ENCODE results near the gene P4HA3. TPM values are rescaled to one million over a fixed set of nuclear protein-coding genes. Genes with fewer than 3 reads are reported as not detected.

Gene P4HA3
- total RNA-seq, 1 donor from 2014 or later, result not detected

DNA sequence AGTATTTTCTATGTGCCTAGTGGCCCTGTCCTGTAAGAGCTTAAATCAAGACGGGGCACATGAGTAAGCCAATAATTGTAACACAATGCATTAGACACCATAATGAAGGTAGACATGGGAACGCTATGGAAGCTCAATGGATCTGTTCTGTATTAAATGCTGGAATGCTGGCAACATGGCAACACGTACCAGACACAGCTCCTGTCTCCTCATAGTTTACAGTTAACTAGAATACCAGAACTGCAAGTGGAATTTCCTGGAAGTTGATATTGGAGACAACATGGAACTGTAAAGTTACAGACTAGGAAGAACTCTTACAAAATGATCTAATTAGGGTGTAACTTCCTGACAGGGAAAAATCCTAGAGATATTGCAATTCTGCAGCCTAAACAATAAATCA is 12.4 kb downstream of the P4HA3 start:
- Mint-ChIP-seq H3K9me3 (peaks cover 2% of the 10 kb centered on the region), H3K4me1 (no peaks in the 10 kb centered on the region), H3K4me3 (no peak overlapping the region), H3K27ac (ENCODE audit: unreplicated experiment) (no peak overlapping the region), H3K27me3 (ENCODE audit: low read depth) (peaks cover 15% of the 10 kb centered on the region), H3K36me3 (ENCODE audit: low read depth) (no peaks in the 10 kb centered on the region)
- TF ChIP-seq, protein P1, sequence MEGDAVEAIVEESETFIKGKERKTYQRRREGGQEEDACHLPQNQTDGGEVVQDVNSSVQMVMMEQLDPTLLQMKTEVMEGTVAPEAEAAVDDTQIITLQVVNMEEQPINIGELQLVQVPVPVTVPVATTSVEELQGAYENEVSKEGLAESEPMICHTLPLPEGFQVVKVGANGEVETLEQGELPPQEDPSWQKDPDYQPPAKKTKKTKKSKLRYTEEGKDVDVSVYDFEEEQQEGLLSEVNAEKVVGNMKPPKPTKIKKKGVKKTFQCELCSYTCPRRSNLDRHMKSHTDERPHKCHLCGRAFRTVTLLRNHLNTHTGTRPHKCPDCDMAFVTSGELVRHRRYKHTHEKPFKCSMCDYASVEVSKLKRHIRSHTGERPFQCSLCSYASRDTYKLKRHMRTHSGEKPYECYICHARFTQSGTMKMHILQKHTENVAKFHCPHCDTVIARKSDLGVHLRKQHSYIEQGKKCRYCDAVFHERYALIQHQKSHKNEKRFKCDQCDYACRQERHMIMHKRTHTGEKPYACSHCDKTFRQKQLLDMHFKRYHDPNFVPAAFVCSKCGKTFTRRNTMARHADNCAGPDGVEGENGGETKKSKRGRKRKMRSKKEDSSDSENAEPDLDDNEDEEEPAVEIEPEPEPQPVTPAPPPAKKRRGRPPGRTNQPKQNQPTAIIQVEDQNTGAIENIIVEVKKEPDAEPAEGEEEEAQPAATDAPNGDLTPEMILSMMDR (conservative IDR thresholded peaks at IDR 0.05), result no peak
- no peak for DNase-seq (ENCODE audit: low read depth, low spot score)

DNA sequence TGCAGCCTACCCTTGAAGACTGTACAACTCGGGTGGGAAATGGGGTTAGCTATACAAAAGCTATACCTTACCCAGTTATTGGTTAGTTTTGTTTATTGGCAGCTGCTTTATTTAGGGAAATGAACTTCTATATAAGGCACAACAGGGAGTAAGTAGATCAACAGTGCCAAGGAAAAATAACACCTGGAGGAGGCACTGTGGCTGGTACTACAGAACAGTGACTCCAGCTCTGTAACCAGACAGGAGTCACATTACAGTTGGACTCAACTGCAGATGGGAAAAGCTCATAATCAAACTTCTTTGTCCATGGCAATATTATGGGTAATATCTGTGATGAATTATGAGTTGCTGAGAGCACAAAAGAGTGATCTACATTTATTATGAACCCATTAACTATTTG is 14.0 kb downstream of the P4HA3 start:
- TF ChIP-seq, protein P1 (conservative IDR thresholded peaks at IDR 0.05), result no peak
- H3K36me3 Mint-ChIP-seq (ENCODE audit: low read depth), result no peaks in the 10 kb centered on the region
- no peak overlapping the region for H3K4me3 Mint-ChIP-seq
- H3K27ac Mint-ChIP-seq (ENCODE audit: unreplicated experiment), result peak overlapping the region; percentile 75
- peaks cover 17% of the 10 kb centered on the region for H3K27me3 Mint-ChIP-seq (ENCODE audit: low read depth)
- H3K4me1 Mint-ChIP-seq, result no peaks in the 10 kb centered on the region
- H3K9me3 Mint-ChIP-seq, result peaks cover 2% of the 10 kb centered on the region
- DNase-seq (ENCODE audit: low read depth, low spot score), result no peak

DNA sequence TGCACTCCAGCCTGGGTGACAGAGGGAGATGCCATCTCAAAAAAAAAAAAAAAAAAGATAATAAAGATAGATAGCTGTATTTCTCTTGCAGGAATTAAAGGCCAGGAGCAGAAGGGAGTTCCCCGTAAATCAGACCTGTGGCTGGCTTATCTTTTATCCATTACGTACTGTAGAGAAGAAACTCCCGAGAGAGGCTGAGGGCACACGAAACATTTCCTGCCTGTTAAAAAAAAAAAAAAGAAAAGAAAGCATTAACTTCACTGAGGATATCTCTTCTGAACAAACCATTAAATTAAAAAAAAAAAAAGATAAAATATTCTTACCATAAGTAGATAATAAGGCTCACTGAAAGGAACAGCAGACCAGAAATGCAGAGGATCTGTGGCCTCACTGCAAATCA is 22.5 kb downstream of the P4HA3 start:
- H3K27me3 Mint-ChIP-seq (ENCODE audit: low read depth), result peaks cover 6% of the 10 kb centered on the region
- no peak for DNase-seq (ENCODE audit: low read depth, low spot score)
- no peaks in the 10 kb centered on the region for H3K9me3 Mint-ChIP-seq
- H3K4me1 Mint-ChIP-seq, result no peaks in the 10 kb centered on the region
- no peak overlapping the region for H3K4me3 Mint-ChIP-seq
- no peak overlapping the region for H3K27ac Mint-ChIP-seq (ENCODE audit: unreplicated experiment)
- no peaks in the 10 kb centered on the region for H3K36me3 Mint-ChIP-seq (ENCODE audit: low read depth)
- TF ChIP-seq, protein P1 (conservative IDR thresholded peaks at IDR 0.05), result no peak

DNA sequence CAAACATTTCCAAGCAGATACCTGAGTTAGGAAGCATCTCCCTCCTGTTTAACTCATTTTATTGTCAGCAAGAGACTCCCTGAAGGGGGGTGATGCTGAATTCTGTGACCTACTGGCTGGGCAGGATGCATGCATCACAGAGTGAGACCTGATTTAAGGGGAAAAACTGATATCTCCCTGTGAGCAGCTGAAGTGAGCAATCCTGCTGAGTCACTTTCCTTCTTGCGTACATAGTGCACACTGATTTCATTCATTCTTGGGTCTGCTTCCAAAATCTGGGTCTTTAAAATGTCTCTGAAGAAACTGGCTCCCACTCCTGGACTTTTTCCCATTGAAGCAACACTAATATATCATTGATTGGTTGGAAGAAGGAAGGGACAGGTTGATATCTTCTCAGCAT is 23.3 kb downstream of the P4HA3 start:
- no peaks in the 10 kb centered on the region for H3K36me3 Mint-ChIP-seq (ENCODE audit: low read depth)
- H3K4me3 Mint-ChIP-seq, result no peak overlapping the region
- H3K9me3 Mint-ChIP-seq, result no peaks in the 10 kb centered on the region
- peaks cover 6% of the 10 kb centered on the region for H3K27me3 Mint-ChIP-seq (ENCODE audit: low read depth)
- H3K27ac Mint-ChIP-seq (ENCODE audit: unreplicated experiment), result no peak overlapping the region
- H3K4me1 Mint-ChIP-seq, result no peaks in the 10 kb centered on the region
- TF ChIP-seq, protein P1 (conservative IDR thresholded peaks at IDR 0.05), result no peak
- DNase-seq (ENCODE audit: low read depth, low spot score), result no peak

DNA sequence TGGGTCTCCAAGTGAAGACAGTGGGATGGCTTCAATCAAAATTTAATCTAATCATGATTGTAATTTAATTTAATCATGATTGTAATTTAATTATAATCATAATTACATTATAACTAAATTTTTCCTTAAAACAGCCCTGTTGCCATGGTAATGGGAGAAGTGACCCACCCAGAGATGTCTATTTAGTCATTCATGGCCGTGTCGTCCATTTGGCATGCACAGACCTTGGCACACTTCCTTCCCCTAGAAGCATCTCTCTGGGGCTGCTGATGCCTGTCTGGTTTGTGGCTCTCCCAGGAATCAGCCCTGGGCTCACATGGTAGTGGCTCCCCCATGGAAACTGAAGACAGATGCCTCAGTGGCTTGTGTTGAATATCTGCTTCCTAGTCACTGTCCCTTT is 27.0 kb downstream of the P4HA3 start:
- Mint-ChIP-seq H3K9me3 (no peaks in the 10 kb centered on the region), H3K27me3 (ENCODE audit: low read depth) (no peaks in the 10 kb centered on the region), H3K4me3 (no peak overlapping the region), H3K36me3 (ENCODE audit: low read depth) (no peaks in the 10 kb centered on the region), H3K27ac (ENCODE audit: unreplicated experiment) (no peak overlapping the region), H3K4me1 (no peaks in the 10 kb centered on the region)
- DNase-seq (ENCODE audit: low read depth, low spot score), result no peak
- TF ChIP-seq, protein P1 (conservative IDR thresholded peaks at IDR 0.05), result no peak

Data from neural crest cell (in vitro differentiated cells).